GM19452 (cell line): Measurements from ENCODE around the gene CDT1.
"Not testable (repeated sequence)": the region's sequence is repeated elsewhere in the genome, so short reads cannot be mapped to it uniquely, and the experiment has no call there.

Experiments used
- ATAC-seq: cut with Tn5 transposase; IDR thresholded peaks from one replicate; pipeline ENCODE4 v1.9.1; 2021; ENCODE audit not compliant: unreplicated experiment

CDT1 gene

GRCh38 chr16:88815901-88816589 is 12.5 kb downstream of the CDT1 start:
- no peak for ATAC-seq

GRCh38 chr16:88816736-88817535 is 13.3 kb downstream of the CDT1 start:
- ATAC-seq, result no peak

- ATAC-seq, result no peak
Observed at GRCh38 chr16:88817785-88818574, 14.4 kb downstream of the CDT1 start.

DNA sequence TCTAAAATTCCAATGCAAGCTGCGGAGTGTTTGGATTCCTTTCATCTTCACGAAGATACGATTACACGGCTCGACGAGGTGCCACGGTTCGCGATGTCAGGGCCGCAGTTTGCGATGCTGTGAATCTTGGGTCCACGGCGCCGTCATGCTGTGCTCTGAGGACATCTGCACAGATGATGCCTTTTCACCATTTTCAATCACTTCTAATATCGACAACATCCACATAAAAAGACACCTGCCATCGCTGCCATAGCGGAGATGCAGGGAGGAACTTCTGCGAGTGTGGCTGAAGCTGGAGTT is 14.9 kb downstream of the CDT1 start:
- ATAC-seq, result no peak

DNA sequence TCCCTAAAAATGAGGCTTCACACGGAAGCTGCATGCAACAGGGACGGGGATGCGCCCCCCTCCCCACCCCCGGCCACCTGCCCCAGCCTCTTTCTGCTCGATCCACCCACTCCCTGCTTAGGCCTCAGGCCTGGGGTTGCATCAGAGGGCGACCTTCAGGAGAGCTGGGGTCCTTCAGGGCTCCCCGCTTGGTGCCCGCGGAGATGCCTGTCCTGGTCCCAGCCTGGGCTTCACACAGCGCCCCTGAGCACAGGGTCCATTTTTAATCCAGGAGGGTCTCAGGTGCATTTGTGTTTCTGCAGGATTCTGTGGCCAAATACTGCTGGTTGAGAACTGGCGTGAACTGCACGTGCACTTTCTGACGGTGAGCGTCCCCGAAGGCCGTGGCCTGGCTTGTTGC is 15.5 kb downstream of the CDT1 start:
- no peak for ATAC-seq

- ATAC-seq, result no peak
Observed at GRCh38 chr16:88820385-88821025, 16.9 kb downstream of the CDT1 start.

- ATAC-seq, result no peak
Observed at GRCh38 chr16:88821168-88821850, 17.7 kb downstream of the CDT1 start.

GRCh38 chr16:88822281-88823040 is 18.9 kb downstream of the CDT1 start:
- no peak for ATAC-seq

DNA sequence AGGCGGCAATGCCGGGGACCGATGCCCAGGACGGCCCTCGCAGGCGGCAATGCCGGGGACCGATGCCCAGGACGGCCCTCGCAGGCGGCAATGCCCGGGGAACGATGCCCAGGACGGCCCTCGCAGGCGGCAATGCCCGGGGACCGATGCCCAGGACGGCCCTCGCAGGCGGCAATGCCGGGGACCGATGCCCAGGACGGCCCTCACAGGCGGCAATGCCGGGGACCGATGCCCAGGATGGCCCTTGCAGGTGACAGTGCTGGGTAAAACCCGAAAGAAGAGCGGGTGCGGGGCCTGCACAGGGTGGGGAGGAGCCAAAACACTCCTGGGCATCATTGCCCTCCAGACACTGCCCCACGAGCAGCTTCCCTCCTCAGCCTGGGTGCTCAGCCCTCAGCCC is 20.1 kb downstream of the CDT1 start:
- not testable (repeated sequence) for ATAC-seq

- no peak for ATAC-seq
Observed at GRCh38 chr16:88824256-88825077, 20.9 kb downstream of the CDT1 start.

GRCh38 chr16:88825146-88825545 is 21.6 kb downstream of the CDT1 start:
- ATAC-seq, result no peak

DNA sequence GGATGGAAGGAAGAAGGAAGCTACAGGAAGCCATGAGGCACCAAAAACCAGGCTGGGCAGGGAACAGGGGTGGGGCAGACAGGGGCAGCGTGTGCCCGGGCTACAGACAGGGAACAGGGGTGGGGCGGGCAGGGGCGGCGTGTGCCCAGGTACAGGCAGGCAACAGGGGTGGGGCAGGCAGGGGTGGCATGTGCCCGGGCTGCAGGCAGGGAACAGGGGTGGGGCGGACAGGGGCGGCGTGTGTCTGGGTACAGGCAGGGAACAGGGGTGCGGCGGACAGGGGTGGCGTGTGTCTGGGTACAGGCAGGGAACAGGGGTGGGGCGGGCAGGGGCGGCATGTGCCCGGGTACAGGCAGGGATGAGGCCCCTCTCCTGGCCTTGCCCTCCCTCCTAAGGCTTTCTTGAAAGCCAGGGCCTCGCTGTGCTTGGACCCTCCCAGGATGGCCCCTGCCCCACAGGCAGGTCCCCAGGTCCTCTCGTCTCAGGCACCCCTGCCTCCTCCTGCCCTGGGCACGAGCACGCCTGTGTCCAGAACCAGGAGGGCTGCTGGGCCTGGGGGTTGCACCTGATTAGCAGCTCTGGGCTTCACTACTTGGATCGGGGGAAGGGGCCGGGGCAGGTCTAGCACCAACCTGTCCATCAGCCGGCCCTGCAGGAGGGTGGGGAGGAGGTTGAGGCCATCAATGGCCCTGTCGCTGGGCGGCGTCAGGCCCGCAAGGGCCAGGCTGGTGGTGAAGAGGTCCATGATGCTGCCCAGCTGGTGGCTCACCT is 22.7 kb downstream of the CDT1 start:
- ATAC-seq, result no peak

DNA sequence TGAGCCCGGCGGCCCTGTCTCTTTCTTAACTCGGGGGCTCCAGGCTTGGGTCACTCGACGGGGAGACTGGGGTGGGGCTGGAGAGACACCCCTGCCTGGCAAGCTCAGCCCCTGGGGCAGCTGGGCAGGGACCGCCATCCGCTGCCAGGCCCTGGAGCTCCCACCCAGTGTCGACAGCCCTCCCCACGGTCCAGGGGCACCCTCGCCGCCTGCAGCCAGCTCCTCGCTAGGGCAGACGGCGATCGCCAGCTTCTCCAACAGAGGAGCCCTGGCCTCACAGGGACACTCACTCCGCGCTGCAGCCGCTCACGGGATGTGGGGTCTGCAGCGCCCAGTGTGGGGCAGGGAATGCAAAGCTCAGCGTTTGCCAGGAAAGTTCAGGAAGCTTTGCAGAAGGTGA is 24.1 kb downstream of the CDT1 start:
- no peak for ATAC-seq

DNA sequence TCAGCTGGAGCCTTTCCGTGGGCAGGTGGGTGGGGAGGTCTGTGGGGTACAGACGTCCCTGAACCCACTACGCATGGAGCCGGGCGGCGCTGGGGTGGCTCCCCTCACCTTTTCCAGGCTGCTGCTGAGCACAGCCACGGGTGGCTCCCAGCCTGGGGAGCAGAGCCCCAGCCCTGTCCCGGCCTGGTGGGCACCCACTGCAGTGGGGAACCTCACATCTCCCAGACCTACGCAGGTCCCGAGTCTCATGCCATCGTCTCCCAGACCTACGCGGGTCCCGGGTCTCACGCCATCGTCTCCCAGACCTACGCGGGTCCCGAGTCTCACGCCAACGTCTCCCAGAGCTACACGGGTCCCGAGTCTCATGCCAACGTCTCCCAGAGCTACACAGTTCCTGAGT is 25.1 kb downstream of the CDT1 start:
- no peak for ATAC-seq

GRCh38 chr16:88830258-88830657 is 26.7 kb downstream of the CDT1 start:
- ATAC-seq, result no peak

DNA sequence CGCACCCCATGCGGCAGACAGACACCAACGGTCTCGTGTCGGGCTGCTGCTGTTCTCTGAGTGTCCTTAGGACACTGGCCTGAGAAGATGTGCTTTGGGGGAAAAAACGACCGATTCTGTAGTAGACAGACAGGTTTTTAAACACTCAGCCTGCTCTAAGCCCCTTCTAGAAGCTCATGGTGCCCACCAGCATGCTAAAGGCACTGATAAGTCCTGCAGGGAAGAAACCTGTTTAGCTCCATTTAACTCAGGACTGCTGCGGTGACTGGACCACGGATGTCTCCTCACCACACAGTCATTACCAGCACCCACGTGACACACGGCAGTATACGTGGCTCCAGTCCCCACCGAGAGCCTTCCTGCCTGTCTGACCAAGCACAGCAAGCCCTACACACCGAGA is 27.2 kb downstream of the CDT1 start:
- no peak for ATAC-seq

GRCh38 chr16:88831838-88832237 is 28.2 kb downstream of the CDT1 start:
- no peak for ATAC-seq

DNA sequence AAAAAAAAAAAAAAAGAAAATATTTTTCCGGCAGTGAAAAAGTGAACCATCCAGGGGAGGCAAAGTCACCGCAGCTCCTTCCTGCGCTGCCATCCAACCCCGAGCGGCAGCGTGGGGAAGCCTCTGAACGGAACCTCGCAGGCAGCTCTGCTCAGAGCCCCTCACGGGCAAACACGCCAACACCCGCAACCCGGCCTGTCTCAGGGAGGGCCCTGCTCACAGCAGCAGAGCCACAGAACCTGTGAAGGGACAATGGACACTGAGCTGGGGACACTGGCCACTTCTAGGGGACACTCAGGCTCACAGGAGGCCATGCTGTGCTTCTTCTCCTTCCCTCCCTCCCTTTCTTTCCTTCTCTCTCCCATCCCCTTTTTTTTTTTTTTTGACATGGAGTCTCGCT is 29.5 kb downstream of the CDT1 start:
- ATAC-seq, result no peak

GRCh38 chr16:88834670-88835069 is 31.1 kb downstream of the CDT1 start:
- no peak for ATAC-seq
